SU-DHL-6 (cell line): ENCODE results near the gene NCEH1.

Experiments used
- CTCF ChIP-seq: fragments of 200-600 bp; sonication (generic); IDR thresholded peaks from one replicate; pipeline ENCODE4 v1.5.1; 2017; ENCODE audit warnings: antibody characterized with exemption, mild to moderate bottlenecking, low read length, moderate library complexity; ENCODE audit not compliant: insufficient read depth, poor library complexity, severe bottlenecking
- EZH2phosphoT487 ChIP-seq: fragments of 200-600 bp; sonication (generic), shearing (Covaris generic); conservative IDR thresholded peaks from 2 replicates; pipeline ENCODE4 v1.6.1; 2018; ENCODE audit warnings: mild to moderate bottlenecking, antibody characterized with exemption, low read length, moderate library complexity, mixed read lengths

GRCh38 chr3:172600644-172601065, 110.2 kb downstream of the NCEH1 start:
- TF ChIP-seq CTCF (no peak), EZH2phosphoT487 (no peak)
